WI38 (cell line): ENCODE measurements around the gene CMBL.
"Not testable (repeated sequence)": the region's sequence is repeated elsewhere in the genome, so short reads cannot be mapped to it uniquely, and the experiment has no call there.

ENCODE experiments used
- H3K4me3 ChIP-seq: 2 replicates; pipeline ENCODE4 v1.5.1; 2011; ENCODE audit warnings: low read depth, mild to moderate bottlenecking, control low read depth, low read length
- CTCF ChIP-seq: IDR thresholded peaks from 2 replicates; pipeline ENCODE4 v1.5.1; 2012; ENCODE audit warnings: low read depth, mild to moderate bottlenecking, control low read depth, low read length

The CMBL gene

GRCh38 chr5:10288592-10289219 lies 19.0 kb downstream of the CMBL start:
- no peak overlapping the region for H3K4me3 ChIP-seq

GRCh38 chr5:10286862-10287227 lies 20.9 kb downstream of the CMBL start:
- no peak for TF ChIP-seq CTCF
- no peak overlapping the region for H3K4me3 ChIP-seq

More at GRCh38 chr5:10288592-10289219, 19.0 kb downstream of the CMBL start:
- no peak for TF ChIP-seq CTCF

- H3K4me3 ChIP-seq: no peak overlapping the region
- no peak for TF ChIP-seq CTCF
These were observed 21.4 kb downstream of the CMBL start for GRCh38 chr5:10286162-10286861.

GRCh38 chr5:10285362-10285761 lies 22.3 kb downstream of the CMBL start:
- not testable (repeated sequence) for H3K4me3 ChIP-seq

- peak; percentile 88 for TF ChIP-seq CTCF
- no peak overlapping the region for H3K4me3 ChIP-seq
These were observed 23.6 kb downstream of the CMBL start for GRCh38 chr5:10283927-10284635.

- no peak overlapping the region for H3K4me3 ChIP-seq
- TF ChIP-seq CTCF: no peak
These were observed 27.6 kb downstream of the CMBL start for GRCh38 chr5:10279925-10280720.

GRCh38 chr5:10279328-10279727 lies 28.4 kb downstream of the CMBL start:
- no peak overlapping the region for H3K4me3 ChIP-seq
- no peak for TF ChIP-seq CTCF
